ENCODE data around the gene PTGER4.

DNA sequence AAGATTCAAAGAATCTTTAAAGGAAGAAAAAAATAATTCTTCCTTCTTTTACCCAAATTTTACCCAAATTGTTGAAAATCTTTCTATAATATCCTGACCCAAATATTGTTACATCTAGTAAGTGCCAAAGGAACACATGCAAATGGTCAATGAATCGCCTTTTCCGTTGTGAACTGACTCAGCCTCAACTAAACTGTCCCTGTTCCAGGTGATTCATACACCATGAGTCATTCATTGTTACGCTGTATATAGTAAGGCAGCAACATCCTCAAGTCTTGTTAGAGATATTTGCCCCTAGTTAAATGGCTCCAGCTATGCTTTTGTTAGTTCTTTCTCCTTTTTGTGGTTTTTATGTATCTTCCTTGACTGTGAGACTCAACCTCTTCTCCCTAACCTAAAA, 9.7 kb downstream of the PTGER4 start:
- TF ChIP-seq POLR2AphosphoS5 (IDR thresholded peaks at IDR 0.05) (peak in 2 of 3 donors; percentile 58 to 86), POLR2A (IDR thresholded peaks at IDR 0.05) (no peak)
- TF ChIP-seq, protein P1, sequence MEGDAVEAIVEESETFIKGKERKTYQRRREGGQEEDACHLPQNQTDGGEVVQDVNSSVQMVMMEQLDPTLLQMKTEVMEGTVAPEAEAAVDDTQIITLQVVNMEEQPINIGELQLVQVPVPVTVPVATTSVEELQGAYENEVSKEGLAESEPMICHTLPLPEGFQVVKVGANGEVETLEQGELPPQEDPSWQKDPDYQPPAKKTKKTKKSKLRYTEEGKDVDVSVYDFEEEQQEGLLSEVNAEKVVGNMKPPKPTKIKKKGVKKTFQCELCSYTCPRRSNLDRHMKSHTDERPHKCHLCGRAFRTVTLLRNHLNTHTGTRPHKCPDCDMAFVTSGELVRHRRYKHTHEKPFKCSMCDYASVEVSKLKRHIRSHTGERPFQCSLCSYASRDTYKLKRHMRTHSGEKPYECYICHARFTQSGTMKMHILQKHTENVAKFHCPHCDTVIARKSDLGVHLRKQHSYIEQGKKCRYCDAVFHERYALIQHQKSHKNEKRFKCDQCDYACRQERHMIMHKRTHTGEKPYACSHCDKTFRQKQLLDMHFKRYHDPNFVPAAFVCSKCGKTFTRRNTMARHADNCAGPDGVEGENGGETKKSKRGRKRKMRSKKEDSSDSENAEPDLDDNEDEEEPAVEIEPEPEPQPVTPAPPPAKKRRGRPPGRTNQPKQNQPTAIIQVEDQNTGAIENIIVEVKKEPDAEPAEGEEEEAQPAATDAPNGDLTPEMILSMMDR (IDR thresholded peaks at IDR 0.05) = no peak
